GM12878 (cell line): ENCODE measurements around the gene PSTPIP2. TPM values are rescaled to one million over a fixed set of nuclear protein-coding genes. Genes with fewer than 3 reads are reported as not detected.
A peak's percentile ranks its signal among the peaks of the same experiment; 100 is the strongest.

ENCODE experiments used
- ATAC-seq: fragments of 200-7000 bp; cut with Tn5 transposase; 3 replicates; pipeline ENCODE4 v1.9.1; 2020; ENCODE audit warnings: mild to moderate bottlenecking, moderate library complexity
- BruUV-seq: library from RNA; stranded (reverse); fragments of 400-500 nt; replicated peaks from 2 replicates; lab custom pipeline; 2021; lab: Mats Ljungman, UMichigan
- CTCF ChIA-PET: fragments of 300-600 bp; sonication (Branson Sonifier 250); formaldehyde crosslinking; extraction: SDS; loops from one replicate; lab custom pipeline; 2021; ENCODE audit warnings: inconsistent platforms; lab: Yijun Ruan, JAX
- POLR2A ChIA-PET: fragments of 350-600 bp; formaldehyde crosslinking; extraction: SDS; loops from one replicate; lab custom pipeline; 2021; ENCODE audit warnings: inconsistent platforms; lab: Charles Lee
- RAD21 ChIA-PET: fragments of 300-600 bp; sonication (Branson Sonifier 250); formaldehyde crosslinking; loops from one replicate; lab custom pipeline; 2023; ENCODE audit warnings: antibody characterized with exemption; ENCODE audit not compliant: unreplicated experiment; lab: Charles Lee
- SMC1A ChIA-PET: fragments of 300-600 bp; sonication (Branson Sonifier 250); formaldehyde crosslinking; loops from one replicate; lab custom pipeline; 2023; ENCODE audit not compliant: unreplicated experiment, uncharacterized antibody; lab: Charles Lee
- DNase-seq: peaks from one replicate; pipeline ENCODE4 v3.0.0-alpha.2; 2011; ENCODE audit warnings: low read depth, low spot score
- FAIRE-seq: peaks from 3 replicates; lab custom pipeline; 2011; peaks lifted over from hg19 to GRCh38; lab: Jason Lieb, UNC
- H2AFZ ChIP-seq: 2 replicates; pipeline ENCODE4 v1.6.0; 2011; ENCODE audit warnings: low read depth, low read length, control low read depth; ENCODE audit not compliant: control insufficient read depth
- H3K27ac ChIP-seq: 2 replicates; pipeline ENCODE4 v1.5.1; 2011; ENCODE audit warnings: control low read depth; ENCODE audit not compliant: control insufficient read depth, insufficient read depth
- H3K27me3 ChIP-seq, 2 experiments: replicated peaks in 1 of 2; 2 replicates each; pipeline versions ENCODE4 v1.6.0 to v1.6.1; 2011; ENCODE audit warnings: low read length in 1 of 2; ENCODE audit not compliant: control insufficient read depth in 2 of 2, insufficient read depth in 2 of 2
- H3K36me3 ChIP-seq, 2 experiments: 2 replicates each; pipeline ENCODE4 v1.5.1; 2011; ENCODE audit warnings: low read length in 1 of 2; ENCODE audit not compliant: control insufficient read depth in 2 of 2, insufficient read depth in 2 of 2
- H3K4me1 ChIP-seq: 2 replicates; pipeline ENCODE4 v1.6.1; 2011; ENCODE audit warnings: mild to moderate bottlenecking, low read length, moderate library complexity, mixed read lengths; ENCODE audit not compliant: control insufficient read depth, insufficient read depth
- H3K4me2 ChIP-seq: 2 replicates; pipeline ENCODE4 v1.6.0; 2011; ENCODE audit warnings: control low read depth; ENCODE audit not compliant: control insufficient read depth, insufficient read depth
- H3K4me3 ChIP-seq: fragments of 200-600 bp; sonication (generic); 2 replicates; pipeline ENCODE4 v1.5.1; 2016
- H3K79me2 ChIP-seq: 2 replicates; pipeline ENCODE4 v1.6.0; 2011; ENCODE audit warnings: low read length; ENCODE audit not compliant: control insufficient read depth, insufficient read depth
- H3K9ac ChIP-seq: 2 replicates; pipeline ENCODE4 v1.8.0; 2011; ENCODE audit warnings: low read length, control low read depth, mixed read lengths; ENCODE audit not compliant: control insufficient read depth, insufficient read depth
- H3K9me3 ChIP-seq: replicated peaks from 3 replicates; pipeline ENCODE4 v1.5.1; 2011; ENCODE audit warnings: mild to moderate bottlenecking, low read length; ENCODE audit not compliant: control insufficient read depth, insufficient read depth
- H4K20me1 ChIP-seq: 2 replicates; pipeline ENCODE4 v1.6.0; 2011; ENCODE audit not compliant: control insufficient read depth, insufficient read depth
- ASH2L ChIP-seq: fragments of 300-600, 200-600 bp; sonication (generic); IDR thresholded peaks from 2 replicates; pipeline ENCODE4 v1.6.1; 2017; ENCODE audit warnings: low read depth, mild to moderate bottlenecking, borderline replicate concordance
- ATF2 ChIP-seq: IDR thresholded peaks from 2 replicates; pipeline ENCODE4 v1.6.1; 2012; ENCODE audit warnings: low read length, inconsistent platforms
- ATF3 ChIP-seq: IDR thresholded peaks from 2 replicates; pipeline ENCODE4 v1.6.1; 2011; ENCODE audit warnings: low read depth, mild to moderate bottlenecking, low read length, moderate library complexity, borderline replicate concordance; ENCODE audit errors: extremely low read depth
- CBX3 ChIP-seq: fragments of 200-600 bp; sonication (generic); IDR thresholded peaks from 2 replicates; pipeline ENCODE4 v1.6.1; 2016; ENCODE audit warnings: low read depth, borderline replicate concordance
- CUX1 ChIP-seq: IDR thresholded peaks from 2 replicates; pipeline ENCODE4 v1.6.1; 2012; ENCODE audit warnings: improper control_type of control experiment, low read depth, low read length; ENCODE audit not compliant: insufficient replicate concordance
- MLLT1 ChIP-seq: fragments of 450-650 bp; IDR thresholded peaks from 2 replicates; pipeline ENCODE4 v1.6.1; 2016; ENCODE audit warnings: mild to moderate bottlenecking
- RFX5 ChIP-seq: IDR thresholded peaks from 2 replicates; pipeline ENCODE4 v1.6.1; 2011; ENCODE audit warnings: low read depth, low read length, improper control_type of control experiment
- SREBF1 ChIP-seq: IDR thresholded peaks from 2 replicates; pipeline ENCODE4 v1.6.1; 2012; ENCODE audit warnings: mild to moderate bottlenecking, low read length
- WGBS: methylation state at CpG from one replicate; pipeline ENCODE4 v1.1.6; 2016; ENCODE audit warnings: low lambda C conversion rate; ENCODE audit not compliant: insufficient replicate concordance, insufficient coverage; ENCODE audit errors: missing lambda C conversion rate; 5-methylcytosine and 5-hydroxymethylcytosine counted together
- in situ Hi-C: fragments of 300-500 bp; cut with MboI; formaldehyde crosslinking; loops from 9 replicates; pipeline ENCODE4 v1.14.3; 2018; ENCODE audit warnings: mixed read lengths
- intact Hi-C: fragments of 100-400 bp; cut with micrococcal nuclease; formaldehyde crosslinking; loops from one replicate; pipeline ENCODE4 v1.14.2; 2022; ENCODE audit not compliant: unreplicated experiment
- polyA plus RNA-seq, 11 experiments: library from polyadenylated mRNA; depleted of rRNA in 4 of 11; unstranded in 6 of 11; stranded (reverse) in 5 of 11; fragments of >200 nt; fragmentation: Nextera tagmentation in 4 of 11; fragmentation: Illumina TruSeq in 1 of 11; extraction: Ambion mirVana in 4 of 11; extraction: Trizol in 1 of 11; gene quantifications; 1 replicate in 1 of 11; 2 replicates in 10 of 11; pipeline versions ENCODE4 v1.2.1 to v1.2.3, GENCODE V29; 2011 to 2016; ENCODE audit warnings: inconsistent platforms in 2 of 11, missing spikeins in 2 of 11, low read depth in 1 of 11
- total RNA-seq, 4 experiments: library from RNA; depleted of rRNA in 3 of 4; stranded (reverse); fragments of >200 nt in 3 of 4; fragmentation: Illumina TruSeq in 1 of 4; extraction: Trizol in 1 of 4; gene quantifications; 2 replicates each; pipeline versions ENCODE4 v1.2.1 to v1.2.3, GENCODE V29; 2013 to 2021

Gene PSTPIP2
- total and polyA plus RNA-seq, 10 of the 15 experiments (the other 5 are each of a cell fraction or from before 2014, with no cell fraction given): 0.69 to 38.4 (median 24.7) TPM

- TF ChIP-seq ASH2L (no peak), SREBF1 (no peak), RFX5 (no peak)
Measured at GRCh38 chr18:46060359-46060841, 11.7 kb downstream of the PSTPIP2 start (continued).

GRCh38 chr18:46055838-46056230 is 16.2 kb downstream of the PSTPIP2 start:
- WGBS: 39% methylated on average over 4 of the region's 4 CpGs
- ATAC-seq (peak; percentile 53), DNase-seq (no peak), FAIRE-seq (no peak)
- ChIA-PET RAD21 (interaction anchor here (1.7 kb wide), 1 partner anchor 18 kb away, joined by 9 read pairs; no protein-coding TSS in a partner anchor), POLR2A (no interaction called here), SMC1A (interaction anchor here (0.8 to 2.4 kb wide), 4 partner anchors 18 to 367 kb away, joined by 3 to 13 read pairs (median 4); no protein-coding TSS in a partner anchor), CTCF (interaction anchor here (0.8 to 2.7 kb wide), 3 partner anchors 10 to 135 kb away, joined by 3 to 18 read pairs (median 3); no protein-coding TSS in a partner anchor)
- peak overlapping the region; percentile 45 for H2AFZ ChIP-seq
- H3K4me3 ChIP-seq: no peak overlapping the region
- H3K4me2 ChIP-seq: peak overlapping the region; percentile 11
- in situ Hi-C loops: no loop called here
- no TSS peak for BruUV-seq
- H3K27me3 ChIP-seq: no peaks in the 10 kb centered on the region
- H3K79me2 ChIP-seq: no peaks in the 10 kb centered on the region; the same call in 1 of the 2 replicates
- H3K36me3 ChIP-seq: no peaks in the 10 kb centered on the region
- no peak for TF ChIP-seq MLLT1
- peak; percentile 1; the same call in 1 of the 2 replicates for TF ChIP-seq ATF2
- no peak for TF ChIP-seq ATF3
- no peak for TF ChIP-seq CUX1
- no peak for TF ChIP-seq CBX3
- peak overlapping the region; percentile 15; the same call in 1 of the 2 replicates for H3K9ac ChIP-seq
- no peaks in the 10 kb centered on the region for H4K20me1 ChIP-seq
- H3K9me3 ChIP-seq: no peaks in the 10 kb centered on the region
- intact Hi-C loops: no loop called here
- H3K4me1 ChIP-seq: peaks cover 11% of the 10 kb centered on the region
- peak overlapping the region; percentile 61 for H3K27ac ChIP-seq
